SK-N-SH (cell line): Measurements from ENCODE around the gene LRRC19. TPM values are rescaled to one million over a fixed set of nuclear protein-coding genes. Genes with fewer than 3 reads are reported as not detected.

ENCODE experiments used
- CTCF ChIA-PET: fragments of 300-600, 350-600 bp; formaldehyde crosslinking; extraction: SDS; loops from one replicate; lab custom pipeline; 2021; lab: Yijun Ruan, JAX
- POLR2A ChIA-PET: fragments of 350-600 bp; sonication (Branson Sonifier 250); formaldehyde crosslinking; extraction: SDS; loops from one replicate; lab custom pipeline; 2020; ENCODE audit warnings: antibody characterized with exemption, inconsistent platforms; lab: Yijun Ruan, JAX
- DNase-seq: peaks from one replicate; pipeline ENCODE4 v3.0.0; 2012
- H2AFZ ChIP-seq: fragments of 200-600 bp; sonication (generic); 2 replicates; pipeline ENCODE4 v1.8.1; 2016; ENCODE audit warnings: antibody characterized with exemption, mild to moderate bottlenecking, low read depth
- H3F3A ChIP-seq: fragments of 200-600 bp; sonication (generic); replicated peaks from 2 replicates; pipeline ENCODE3; 2016; ENCODE audit warnings: antibody characterized with exemption, mild to moderate bottlenecking; ENCODE audit not compliant: insufficient read depth
- H3K27ac ChIP-seq, 2 experiments: fragments of 200-500 bp in 1 of 2; fragments of 200-600 bp in 1 of 2; sonication (Bioruptor generic) in 1 of 2; sonication (generic), shearing (Covaris generic) in 1 of 2; 2 replicates each; pipeline versions ENCODE4 v1.5.1 to v1.6.1; 2014 to 2016; ENCODE audit warnings: low read depth in 2 of 2, inconsistent platforms in 1 of 2, low read length in 1 of 2, mild to moderate bottlenecking in 1 of 2, mixed read lengths in 1 of 2
- H3K27me3 ChIP-seq: fragments of 200-600 bp; sonication (generic), shearing (Covaris generic); 2 replicates; pipeline ENCODE4 v1.6.1; 2016; ENCODE audit warnings: mixed run types; ENCODE audit not compliant: insufficient read depth
- H3K36me3 ChIP-seq, 2 experiments: fragments of 200-500 bp in 1 of 2; fragments of 200-600 bp in 1 of 2; sonication (Bioruptor generic) in 1 of 2; sonication (generic) in 1 of 2; replicated peaks in 1 of 2; 2 replicates each; pipeline versions ENCODE3 to v1.5.1; 2014 to 2016; ENCODE audit warnings: low read length in 1 of 2, mild to moderate bottlenecking in 1 of 2; ENCODE audit not compliant: insufficient read depth in 2 of 2, control insufficient read depth in 1 of 2
- H3K4me1 ChIP-seq, 2 experiments: fragments of 200-500 bp in 1 of 2; fragments of 200-600 bp in 1 of 2; sonication (Bioruptor generic) in 1 of 2; sonication (generic), shearing (Covaris generic) in 1 of 2; 2 replicates each; pipeline versions ENCODE4 v1.5.1 to v1.6.1; 2014 to 2016; ENCODE audit warnings: low read depth in 1 of 2, low read length in 1 of 2, mixed run types in 1 of 2; ENCODE audit not compliant: insufficient read depth in 2 of 2, control insufficient read depth in 1 of 2
- H3K4me2 ChIP-seq: fragments of 200-600 bp; sonication (generic), shearing (Covaris generic); 2 replicates; pipeline ENCODE4 v1.6.1; 2017; ENCODE audit warnings: mixed run types
- H3K4me3 ChIP-seq, 2 experiments: fragments of 200-500 bp in 1 of 2; fragments of 200-600 bp in 1 of 2; sonication (Bioruptor generic) in 1 of 2; sonication (generic), shearing (Covaris generic) in 1 of 2; 2 replicates each; pipeline versions ENCODE4 v1.5.1 to v1.8.1; 2014 to 2016; ENCODE audit warnings: low read depth in 2 of 2, inconsistent platforms in 1 of 2, low read length in 1 of 2, mild to moderate bottlenecking in 1 of 2, mixed read lengths in 1 of 2, moderate library complexity in 1 of 2
- H3K79me2 ChIP-seq: fragments of 200-600 bp; sonication (generic); 2 replicates; pipeline ENCODE4 v1.8.1; 2017; ENCODE audit warnings: mild to moderate bottlenecking; ENCODE audit not compliant: insufficient read depth
- H3K9ac ChIP-seq: fragments of 200-600 bp; sonication (generic); 2 replicates; pipeline ENCODE4 v1.6.1; 2017; ENCODE audit warnings: mixed run types
- H3K9me2 ChIP-seq: fragments of 200-600 bp; sonication (generic); 2 replicates; pipeline ENCODE4 v1.6.1; 2017; ENCODE audit warnings: mixed run types
- H3K9me3 ChIP-seq: fragments of 200-600 bp; sonication (generic); 2 replicates; pipeline ENCODE4 v1.6.1; 2017; ENCODE audit warnings: mixed run types, mild to moderate bottlenecking, moderate library complexity
- H4K20me1 ChIP-seq: fragments of 200-600 bp; sonication (generic); 2 replicates; pipeline ENCODE4 v1.6.1; 2017; ENCODE audit warnings: mild to moderate bottlenecking, mixed run types; ENCODE audit not compliant: insufficient read depth
- FOXM1 ChIP-seq: IDR thresholded peaks from 2 replicates; pipeline ENCODE4 v1.4.0; 2012; ENCODE audit warnings: low read depth, mild to moderate bottlenecking
- IRF3 ChIP-seq: fragments of 150-350 bp; IDR thresholded peaks from 2 replicates; pipeline ENCODE4 v1.6.1; 2016; ENCODE audit warnings: mild to moderate bottlenecking, low read depth, low read length
- JUND ChIP-seq: IDR thresholded peaks from 2 replicates; pipeline ENCODE4 v1.4.0; 2012
- MEF2A ChIP-seq: IDR thresholded peaks from 2 replicates; pipeline ENCODE4 v1.4.0; 2012; ENCODE audit warnings: low read depth, borderline replicate concordance
- NFIC ChIP-seq: IDR thresholded peaks from 2 replicates; pipeline ENCODE4 v1.4.0; 2012; ENCODE audit warnings: borderline replicate concordance
- POLR2AphosphoS5 ChIP-seq: IDR thresholded peaks from 2 replicates; pipeline ENCODE4 v1.6.1; 2012; ENCODE audit warnings: low read depth, low read length
- RAD21 ChIP-seq: IDR thresholded peaks from 2 replicates; pipeline ENCODE4 v1.6.1; 2012; ENCODE audit warnings: mild to moderate bottlenecking, low read length
- RFX5 ChIP-seq: IDR thresholded peaks from 2 replicates; pipeline ENCODE4 v1.6.1; 2012; ENCODE audit warnings: mild to moderate bottlenecking, improper control_type of control experiment, low read length
- RXRA ChIP-seq: IDR thresholded peaks from 2 replicates; pipeline ENCODE4 v1.4.0; 2012; ENCODE audit warnings: low read depth, mild to moderate bottlenecking, borderline replicate concordance
- SMC3 ChIP-seq: IDR thresholded peaks from 2 replicates; pipeline ENCODE4 v1.6.1; 2012; ENCODE audit warnings: low read depth, low read length, improper control_type of control experiment
- TAF1 ChIP-seq: IDR thresholded peaks from 2 replicates; pipeline ENCODE4 v1.6.1; 2012; ENCODE audit warnings: low read depth, mild to moderate bottlenecking, low read length, moderate library complexity, borderline replicate concordance
- USF1 ChIP-seq: IDR thresholded peaks from 2 replicates; pipeline ENCODE4 v1.4.0; 2012; ENCODE audit warnings: low read depth, borderline replicate concordance
- YY1 ChIP-seq: IDR thresholded peaks from 2 replicates; pipeline ENCODE4 v1.4.0; 2012; ENCODE audit warnings: low read depth, mild to moderate bottlenecking
- WGBS: methylation state at CpG from one replicate; pipeline ENCODE4 v1.1.6; 2017; ENCODE audit warnings: low lambda C conversion rate; 5-methylcytosine and 5-hydroxymethylcytosine counted together
- polyA plus RNA-seq, 3 experiments: library from polyadenylated mRNA; depleted of rRNA; stranded (reverse); fragments of >200 nt; gene quantifications; 2 replicates each; pipeline ENCODE4 v1.2.3, GENCODE V29; 2012

The LRRC19 gene
- polyA plus RNA-seq, 1 of the 3 experiments (the other 2 are of a cell fraction), result not detected

DNA sequence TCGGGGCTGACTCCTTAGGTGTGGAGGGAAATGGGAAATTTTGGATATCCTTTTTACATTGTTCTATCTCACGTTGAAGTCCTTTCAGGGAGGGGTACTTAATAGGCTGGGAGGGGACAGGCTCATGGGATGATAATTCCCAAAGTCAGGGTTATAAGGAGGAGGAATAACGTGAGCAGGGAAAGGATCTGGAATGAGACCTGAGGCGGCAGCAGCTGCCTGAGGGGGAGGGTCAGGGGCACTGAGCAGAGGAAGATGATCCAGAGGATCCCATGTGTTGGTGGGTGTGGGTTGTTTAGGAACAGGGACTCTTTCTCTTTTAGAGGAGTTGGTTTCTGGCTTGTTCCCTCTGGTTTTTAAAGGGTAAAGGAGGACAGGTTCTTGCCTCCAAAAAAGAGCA lies 30.5 kb downstream of the LRRC19 start:
- Histone ChIP-seq H2AFZ (no peak overlapping the region), H3K27ac (no peak overlapping the region), H3K4me3 (no peak overlapping the region), H3K4me1 (no peaks in the 10 kb centered on the region), H3K36me3 (peaks cover 6 to 16% of the 10 kb centered on the region in 2 experiments), H3K9me2 (no peaks in the 10 kb centered on the region), H3K4me2 (no peak overlapping the region), H4K20me1 (no peaks in the 10 kb centered on the region), H3K9me3 (peaks cover 1% of the 10 kb centered on the region; the same call in 1 of the 2 replicates), H3F3A (no peaks in the 10 kb centered on the region), H3K27me3 (no peaks in the 10 kb centered on the region), H3K9ac (no peak overlapping the region), H3K79me2 (peaks cover 16% of the 10 kb centered on the region)
- DNase-seq, result no peak
- ChIA-PET CTCF (interaction anchor here (0.7 to 1.4 kb wide), 5 partner anchors 34 to 441 kb away, joined by 3 to 5 read pairs (median 3); partner anchors contain the start of gene CAAP1), POLR2A (no interaction called here)
- TF ChIP-seq USF1 (no peak), YY1 (no peak), TAF1 (no peak), NFIC (no peak)
- WGBS, result 82% methylated on average over 4 of the region's 4 CpGs

GRCh38 chr9:26973989-26974388 lies 31.5 kb downstream of the LRRC19 start:
- Histone ChIP-seq H4K20me1 (no peaks in the 10 kb centered on the region), H3K4me3 (no peak overlapping the region), H3K79me2 (peaks cover 24% of the 10 kb centered on the region), H2AFZ (no peak overlapping the region), H3K4me1 (no peaks in the 10 kb centered on the region), H3K9ac (no peak overlapping the region), H3K27ac (no peak overlapping the region), H3F3A (no peaks in the 10 kb centered on the region), H3K4me2 (no peak overlapping the region), H3K27me3 (no peaks in the 10 kb centered on the region), H3K9me2 (no peaks in the 10 kb centered on the region), H3K9me3 (peaks cover 6% of the 10 kb centered on the region; the same call in 1 of the 2 replicates), H3K36me3 (peaks cover 6 to 17% of the 10 kb centered on the region in 2 experiments)
- DNase-seq, result no peak
- 85% methylated on average over 5 of the region's 5 CpGs for WGBS
- ChIA-PET CTCF (interaction anchor here (0.6 to 1.1 kb wide), 2 partner anchors 10 to 81 kb away, joined by 3 read pairs; partner anchors contain the start of gene CAAP1), POLR2A (interaction anchor here (1.5 kb wide), 1 partner anchor 18 kb away, joined by 3 read pairs; no protein-coding TSS in a partner anchor)
- TF ChIP-seq MEF2A (no peak), SMC3 (no peak), RAD21 (no peak), TAF1 (no peak)

- TF ChIP-seq RFX5 (no peak), JUND (no peak), IRF3 (no peak), POLR2AphosphoS5 (no peak), FOXM1 (no peak), RXRA (no peak)
- no peaks in the 10 kb centered on the region for H3K27me3 ChIP-seq
- no peaks in the 10 kb centered on the region for H3K9me2 ChIP-seq
- peaks cover 4 to 6% of the 10 kb centered on the region in 2 experiments for H3K36me3 ChIP-seq
- no peaks in the 10 kb centered on the region for H4K20me1 ChIP-seq
- WGBS, result 100% methylated on average over 1 of the region's 1 CpG
- H3K9me3 ChIP-seq, result peaks cover 6% of the 10 kb centered on the region; the same call in 1 of the 2 replicates
- ChIA-PET POLR2A (no interaction called here), CTCF (interaction anchor here (0.6 kb wide), 1 partner anchor 213 kb away, joined by 3 read pairs; no protein-coding TSS in a partner anchor)
- H3K27ac ChIP-seq, result no peak overlapping the region
- no peak overlapping the region for H2AFZ ChIP-seq
- peaks cover 41% of the 10 kb centered on the region for H3K79me2 ChIP-seq
- no peaks in the 10 kb centered on the region for H3F3A ChIP-seq
- no peaks in the 10 kb centered on the region for H3K4me1 ChIP-seq
- H3K4me3 ChIP-seq, result no peak overlapping the region
- H3K4me2 ChIP-seq, result no peak overlapping the region
- DNase-seq, result no peak
- H3K9ac ChIP-seq, result no peak overlapping the region
Measured at GRCh38 chr9:26971721-26972120, 33.8 kb downstream of the LRRC19 start.
